ENCODE measurements around the gene SULT1C2. TPM values are rescaled to one million over a fixed set of nuclear protein-coding genes. Genes with fewer than 3 reads are reported as not detected.

Gene SULT1C2
- total and polyA plus RNA-seq, 2 of the 13 experiments (the other 11 are each of a cell fraction or from before 2014, with no cell fraction given): 4.0 to 6.2 TPM

GRCh38 chr2:108266218-108266617 lies 22.5 kb upstream of the SULT1C2 start (continued):
- TF ChIP-seq ZBTB33 (CRISPR knock-in tag; IDR thresholded peaks at IDR 0.05) (no peak), SNAI1 (CRISPR knock-in tag; IDR thresholded peaks at IDR 0.05; ENCODE audit: borderline replicate concordance) (no peak), ZFP36L2 (CRISPR knock-in tag; IDR thresholded peaks at IDR 0.05) (no peak), NR2F1 (CRISPR knock-in tag; IDR thresholded peaks at IDR 0.05) (no peak), PAWR (CRISPR knock-in tag; IDR thresholded peaks at IDR 0.05; ENCODE audit: borderline replicate concordance) (no peak), ZNF775 (CRISPR knock-in tag; IDR thresholded peaks at IDR 0.05; ENCODE audit: borderline replicate concordance) (no peak), ZKSCAN8 (CRISPR knock-in tag; IDR thresholded peaks at IDR 0.05; ENCODE audit: borderline replicate concordance) (0 out of 2 replicates have a peak, but pooled peaks have one; percentile 27), ARID5B (CRISPR knock-in tag; IDR thresholded peaks at IDR 0.05) (peak; percentile 74), TAF15 (IDR thresholded peaks at IDR 0.05; ENCODE audit: low read depth, low read length, poor library complexity, severe bottlenecking) (no peak)
